GM12878 (cell line): Measurements from ENCODE around the gene C3AR1. TPM values are rescaled to one million over a fixed set of nuclear protein-coding genes. Genes with fewer than 3 reads are reported as not detected.

Experiments used
- ATAC-seq: fragments of 200-7000 bp; cut with Tn5 transposase; 3 replicates; pipeline ENCODE4 v1.9.1; 2020; ENCODE audit warnings: mild to moderate bottlenecking, moderate library complexity
- BruUV-seq: library from RNA; stranded (reverse); fragments of 400-500 nt; replicated peaks from 2 replicates; lab custom pipeline; 2021; lab: Mats Ljungman, UMichigan
- CTCF ChIA-PET: fragments of 300-600 bp; sonication (Branson Sonifier 250); formaldehyde crosslinking; extraction: SDS; loops from one replicate; lab custom pipeline; 2021; ENCODE audit warnings: inconsistent platforms; lab: Yijun Ruan, JAX
- POLR2A ChIA-PET: fragments of 350-600 bp; formaldehyde crosslinking; extraction: SDS; loops from one replicate; lab custom pipeline; 2021; ENCODE audit warnings: inconsistent platforms; lab: Charles Lee
- RAD21 ChIA-PET: fragments of 300-600 bp; sonication (Branson Sonifier 250); formaldehyde crosslinking; loops from one replicate; lab custom pipeline; 2023; ENCODE audit warnings: antibody characterized with exemption; ENCODE audit not compliant: unreplicated experiment; lab: Charles Lee
- SMC1A ChIA-PET: fragments of 300-600 bp; sonication (Branson Sonifier 250); formaldehyde crosslinking; loops from one replicate; lab custom pipeline; 2023; ENCODE audit not compliant: unreplicated experiment, uncharacterized antibody; lab: Charles Lee
- DNase-seq: peaks from one replicate; pipeline ENCODE4 v3.0.0-alpha.2; 2011; ENCODE audit warnings: low read depth, low spot score
- FAIRE-seq: peaks from 3 replicates; lab custom pipeline; 2011; peaks lifted over from hg19 to GRCh38; lab: Jason Lieb, UNC
- H2AFZ ChIP-seq: 2 replicates; pipeline ENCODE4 v1.6.0; 2011; ENCODE audit warnings: low read depth, low read length, control low read depth; ENCODE audit not compliant: control insufficient read depth
- H3K27ac ChIP-seq: 2 replicates; pipeline ENCODE4 v1.5.1; 2011; ENCODE audit warnings: control low read depth; ENCODE audit not compliant: control insufficient read depth, insufficient read depth
- H3K27me3 ChIP-seq, 2 experiments: replicated peaks in 1 of 2; 2 replicates each; pipeline versions ENCODE4 v1.6.0 to v1.6.1; 2011; ENCODE audit warnings: low read length in 1 of 2; ENCODE audit not compliant: control insufficient read depth in 2 of 2, insufficient read depth in 2 of 2
- H3K36me3 ChIP-seq, 2 experiments: 2 replicates each; pipeline ENCODE4 v1.5.1; 2011; ENCODE audit warnings: low read length in 1 of 2; ENCODE audit not compliant: control insufficient read depth in 2 of 2, insufficient read depth in 2 of 2
- H3K4me1 ChIP-seq: 2 replicates; pipeline ENCODE4 v1.6.1; 2011; ENCODE audit warnings: mild to moderate bottlenecking, low read length, moderate library complexity, mixed read lengths; ENCODE audit not compliant: control insufficient read depth, insufficient read depth
- H3K4me2 ChIP-seq: 2 replicates; pipeline ENCODE4 v1.6.0; 2011; ENCODE audit warnings: control low read depth; ENCODE audit not compliant: control insufficient read depth, insufficient read depth
- H3K4me3 ChIP-seq: fragments of 200-600 bp; sonication (generic); 2 replicates; pipeline ENCODE4 v1.5.1; 2016
- H3K79me2 ChIP-seq: 2 replicates; pipeline ENCODE4 v1.6.0; 2011; ENCODE audit warnings: low read length; ENCODE audit not compliant: control insufficient read depth, insufficient read depth
- H3K9ac ChIP-seq: 2 replicates; pipeline ENCODE4 v1.8.0; 2011; ENCODE audit warnings: low read length, control low read depth, mixed read lengths; ENCODE audit not compliant: control insufficient read depth, insufficient read depth
- H3K9me3 ChIP-seq: replicated peaks from 3 replicates; pipeline ENCODE4 v1.5.1; 2011; ENCODE audit warnings: mild to moderate bottlenecking, low read length; ENCODE audit not compliant: control insufficient read depth, insufficient read depth
- H4K20me1 ChIP-seq: 2 replicates; pipeline ENCODE4 v1.6.0; 2011; ENCODE audit not compliant: control insufficient read depth, insufficient read depth
- E2F4 ChIP-seq: IDR thresholded peaks from 2 replicates; pipeline ENCODE4 v1.6.1; 2012; ENCODE audit warnings: low read depth, low read length, improper control_type of control experiment
- EGR1 ChIP-seq, 2 experiments: IDR thresholded peaks; 1 replicate in 1 of 2; 2 replicates in 1 of 2; pipeline ENCODE4 v1.6.1; 2011 to 2012; ENCODE audit warnings: low read depth in 2 of 2, low read length in 2 of 2, borderline replicate concordance in 1 of 2, mild to moderate bottlenecking in 1 of 2, moderate library complexity in 1 of 2
- GABPA ChIP-seq: IDR thresholded peaks from 2 replicates; pipeline ENCODE4 v1.6.1; 2014; ENCODE audit warnings: antibody characterized with exemption, low read depth, mild to moderate bottlenecking, inconsistent platforms
- IKZF1 ChIP-seq: fragments of 450-650 bp; conservative IDR thresholded peaks from 2 replicates; pipeline ENCODE4 v1.6.1; 2017; ENCODE audit warnings: antibody characterized with exemption, mild to moderate bottlenecking
- JUNB ChIP-seq: IDR thresholded peaks from 2 replicates; pipeline ENCODE4 v1.6.1; 2016; ENCODE audit warnings: antibody characterized with exemption, mild to moderate bottlenecking
- KDM1A ChIP-seq: fragments of 200-600 bp; sonication (generic); IDR thresholded peaks from 2 replicates; pipeline ENCODE4 v1.6.1; 2016; ENCODE audit warnings: borderline replicate concordance
- MLLT1 ChIP-seq: fragments of 450-650 bp; IDR thresholded peaks from 2 replicates; pipeline ENCODE4 v1.6.1; 2016; ENCODE audit warnings: mild to moderate bottlenecking
- PBX3 ChIP-seq: IDR thresholded peaks from 2 replicates; pipeline ENCODE4 v1.6.1; 2011; ENCODE audit warnings: mild to moderate bottlenecking, low read depth, low read length, moderate library complexity; ENCODE audit not compliant: insufficient replicate concordance
- SIX5 ChIP-seq: IDR thresholded peaks from 2 replicates; pipeline ENCODE4 v1.6.1; 2011; ENCODE audit warnings: mild to moderate bottlenecking, low read depth, low read length, moderate library complexity; ENCODE audit not compliant: severe bottlenecking
- SMAD5 ChIP-seq: IDR thresholded peaks from 2 replicates; pipeline ENCODE4 v1.6.1; 2016; ENCODE audit warnings: antibody characterized with exemption, low read depth
- TAF1 ChIP-seq: IDR thresholded peaks from 2 replicates; pipeline ENCODE4 v1.6.1; 2011; ENCODE audit warnings: mild to moderate bottlenecking, low read depth, low read length, borderline replicate concordance
- TCF3 ChIP-seq: IDR thresholded peaks from 2 replicates; pipeline ENCODE4 v1.6.1; 2012; ENCODE audit warnings: low read depth, mild to moderate bottlenecking, low read length, borderline replicate concordance; ENCODE audit not compliant: insufficient read depth
- YY1 ChIP-seq: IDR thresholded peaks from 2 replicates; pipeline ENCODE4 v1.6.1; 2011; ENCODE audit warnings: low read depth, mild to moderate bottlenecking, low read length
- ZBTB40 ChIP-seq: fragments of 450-650 bp; IDR thresholded peaks from 2 replicates; pipeline ENCODE4 v1.6.1; 2016; ENCODE audit warnings: mild to moderate bottlenecking, moderate library complexity, borderline replicate concordance
- ZNF207 ChIP-seq: fragments of 450-650 bp; IDR thresholded peaks from 2 replicates; pipeline ENCODE4 v1.6.1; 2014; ENCODE audit warnings: antibody characterized with exemption, mild to moderate bottlenecking, borderline replicate concordance
- WGBS: methylation state at CpG from one replicate; pipeline ENCODE4 v1.1.6; 2016; ENCODE audit warnings: low lambda C conversion rate; ENCODE audit not compliant: insufficient replicate concordance, insufficient coverage; ENCODE audit errors: missing lambda C conversion rate; 5-methylcytosine and 5-hydroxymethylcytosine counted together
- in situ Hi-C: fragments of 300-500 bp; cut with MboI; formaldehyde crosslinking; loops from 9 replicates; pipeline ENCODE4 v1.14.3; 2018; ENCODE audit warnings: mixed read lengths
- intact Hi-C: fragments of 100-400 bp; cut with micrococcal nuclease; formaldehyde crosslinking; loops from one replicate; pipeline ENCODE4 v1.14.2; 2022; ENCODE audit not compliant: unreplicated experiment
- polyA plus RNA-seq, 11 experiments: library from polyadenylated mRNA; depleted of rRNA in 4 of 11; unstranded in 6 of 11; stranded (reverse) in 5 of 11; fragments of >200 nt; fragmentation: Nextera tagmentation in 4 of 11; fragmentation: Illumina TruSeq in 1 of 11; extraction: Ambion mirVana in 4 of 11; extraction: Trizol in 1 of 11; gene quantifications; 1 replicate in 1 of 11; 2 replicates in 10 of 11; pipeline versions ENCODE4 v1.2.1 to v1.2.3, GENCODE V29; 2011 to 2016; ENCODE audit warnings: inconsistent platforms in 2 of 11, missing spikeins in 2 of 11, low read depth in 1 of 11
- total RNA-seq, 4 experiments: library from RNA; depleted of rRNA in 3 of 4; stranded (reverse); fragments of >200 nt in 3 of 4; fragmentation: Illumina TruSeq in 1 of 4; extraction: Trizol in 1 of 4; gene quantifications; 2 replicates each; pipeline versions ENCODE4 v1.2.1 to v1.2.3, GENCODE V29; 2013 to 2021

The C3AR1 gene
- total and polyA plus RNA-seq, 10 of the 15 experiments (the other 5 are each of a cell fraction or from before 2014, with no cell fraction given): 0.08 to 0.42 (median 0.10) TPM; not detected in 5

- no peak for TF ChIP-seq ZNF207
- no peak for TF ChIP-seq GABPA
- no peak for TF ChIP-seq EGR1 (IDR thresholded peaks at IDR 0.05; ENCODE audit: borderline replicate concordance in 1 of 2, low read depth in 2 of 2, low read length in 2 of 2)
- no peak for TF ChIP-seq E2F4
These were observed 8.3 kb downstream of the C3AR1 start (continued) for GRCh38 chr12:8057839-8058238.

- ATAC-seq (no peak), DNase-seq (no peak), FAIRE-seq (no peak)
- Histone ChIP-seq H3K4me2 (no peak overlapping the region), H3K79me2 (no peaks in the 10 kb centered on the region), H3K4me3 (no peak overlapping the region), H2AFZ (no peak overlapping the region), H3K4me1 (no peaks in the 10 kb centered on the region), H3K9me3 (no peaks in the 10 kb centered on the region), H3K36me3 (peaks cover 2 to 3% of the 10 kb centered on the region in 2 experiments; a peak in 3 of 4 replicates), H3K27me3 (no peaks in the 10 kb centered on the region), H3K9ac (no peak overlapping the region), H4K20me1 (no peaks in the 10 kb centered on the region), H3K27ac (no peak overlapping the region)
- ChIA-PET POLR2A (interaction anchor here (0.6 kb wide), 1 partner anchor 169 kb away, joined by 5 read pairs; no protein-coding TSS in a partner anchor), SMC1A (interaction anchor here (3.3 kb wide), 1 partner anchor 21 kb away, joined by 10 read pairs; no protein-coding TSS in a partner anchor), RAD21 (no interaction called here), CTCF (interaction anchor here (2.9 kb wide), 1 partner anchor 11 kb away, joined by 12 read pairs; no protein-coding TSS in a partner anchor)
- in situ Hi-C loops: no loop called here
- BruUV-seq: no TSS peak
- intact Hi-C loops: no loop called here
- WGBS: 45% methylated on average over 2 of the region's 2 CpGs
- TF ChIP-seq IKZF1 (no peak), JUNB (no peak), PBX3 (no peak), YY1 (no peak), SMAD5 (no peak), GABPA (no peak), TAF1 (no peak), TCF3 (no peak), KDM1A (no peak), ZBTB40 (no peak), MLLT1 (no peak), SIX5 (no peak)
These were observed 8.9 kb downstream of the C3AR1 start for GRCh38 chr12:8057306-8057705.
